Ascending aorta (tissue), 2 donors: ENCODE measurements around the gene DCST1. TPM values are rescaled to one million over a fixed set of nuclear protein-coding genes. Genes with fewer than 3 reads are reported as not detected.
"Not testable (repeated sequence)": the region's sequence is repeated elsewhere in the genome, so short reads cannot be mapped to it uniquely, and the experiment has no call there.

Source experiments
- DNase-seq, 2 donors: peaks; one replicate each; pipeline ENCODE4 v3.0.0-alpha.2; 2019; ENCODE audit warnings: low spot score in 2 of 2
- H3K27ac ChIP-seq, 2 donors: fragments of 200-600 bp; sonication (generic); one replicate each; pipeline ENCODE4 v1.5.1; 2016 to 2017; ENCODE audit warnings: mild to moderate bottlenecking in 1 of 2
- H3K27me3 ChIP-seq: fragments of 200-600 bp; sonication (generic); one replicate; pipeline ENCODE4 v1.5.1; 2017
- H3K36me3 ChIP-seq, 2 donors: fragments of 200-600 bp; sonication (generic); one replicate each; pipeline ENCODE4 v1.5.1; 2016
- H3K4me1 ChIP-seq, 2 donors: fragments of 200-600 bp; sonication (generic); one replicate each; pipeline ENCODE4 v1.5.1; 2016 to 2017; ENCODE audit warnings: mild to moderate bottlenecking in 1 of 2
- H3K4me3 ChIP-seq, 2 donors: fragments of 200-600 bp; sonication (generic); one replicate each; pipeline ENCODE4 v1.5.1; 2016 to 2017; ENCODE audit warnings: mild to moderate bottlenecking in 1 of 2
- H3K9me3 ChIP-seq, 2 donors: fragments of 200-600 bp; sonication (generic); one replicate each; pipeline ENCODE4 v1.5.1; 2016
- intact Hi-C: fragments of 100-400 bp; cut with DNase I; formaldehyde crosslinking; loops from one replicate; pipeline ENCODE4 v1.15.1; 2023
- total RNA-seq: library from RNA; depleted of rRNA; stranded (reverse); fragments of >200 nt; gene quantifications from one replicate; pipeline ENCODE4 v1.1.0, GENCODE V29; 2016
- TF ChIP-seq, protein P1 (sequence below), 3 experiments: fragments of 200-600 bp in 2 of 3; fragments of 450-650 bp in 1 of 3; sonication (generic) in 2 of 3; IDR thresholded peaks; one replicate each; pipeline ENCODE4 v1.5.1; 2016 to 2019; ENCODE audit warnings: antibody characterized with exemption in 3 of 3, mild to moderate bottlenecking in 1 of 3, moderate library complexity in 1 of 3

Gene DCST1, protein sequence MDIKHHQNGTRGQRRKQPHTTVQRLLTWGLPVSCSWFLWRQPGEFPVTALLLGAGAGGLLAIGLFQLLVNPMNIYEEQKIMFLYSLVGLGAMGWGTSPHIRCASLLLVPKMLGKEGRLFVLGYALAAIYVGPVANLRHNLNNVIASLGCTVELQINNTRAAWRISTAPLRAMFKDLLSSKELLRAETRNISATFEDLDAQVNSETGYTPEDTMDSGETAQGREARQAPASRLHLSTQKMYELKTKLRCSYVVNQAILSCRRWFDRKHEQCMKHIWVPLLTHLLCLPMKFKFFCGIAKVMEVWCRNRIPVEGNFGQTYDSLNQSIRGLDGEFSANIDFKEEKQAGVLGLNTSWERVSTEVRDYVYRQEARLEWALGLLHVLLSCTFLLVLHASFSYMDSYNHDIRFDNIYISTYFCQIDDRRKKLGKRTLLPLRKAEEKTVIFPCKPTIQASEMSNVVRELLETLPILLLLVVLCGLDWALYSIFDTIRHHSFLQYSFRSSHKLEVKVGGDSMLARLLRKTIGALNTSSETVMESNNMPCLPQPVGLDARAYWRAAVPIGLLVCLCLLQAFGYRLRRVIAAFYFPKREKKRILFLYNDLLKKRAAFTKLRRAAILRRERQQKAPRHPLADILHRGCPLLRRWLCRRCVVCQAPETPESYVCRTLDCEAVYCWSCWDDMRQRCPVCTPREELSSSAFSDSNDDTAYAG
- not detected for total RNA-seq

GRCh38 chr1:155033524-155033923 is at the start of gene DCST1, which contains the start of gene DCST2:
TSS of gene DCST1 (plus strand) at chr1:155033824. CDS start at chr1:155034037, 213 bp downstream.
TSS of gene DCST2 (minus strand) at chr1:155033781. CDS start at chr1:155033701, 80 bp downstream.
- Histone ChIP-seq H3K4me3 (no peak within 1 kb of the TSS), H3K27me3 (no peaks in the 10 kb centered on the region), H3K27ac (no peak within 1 kb of the TSS), H3K9me3 (no peaks in the 10 kb centered on the region), H3K4me1 (no peaks in the 10 kb centered on the region), H3K36me3 (no peaks in the 10 kb centered on the region)
- TF ChIP-seq, protein P1, sequence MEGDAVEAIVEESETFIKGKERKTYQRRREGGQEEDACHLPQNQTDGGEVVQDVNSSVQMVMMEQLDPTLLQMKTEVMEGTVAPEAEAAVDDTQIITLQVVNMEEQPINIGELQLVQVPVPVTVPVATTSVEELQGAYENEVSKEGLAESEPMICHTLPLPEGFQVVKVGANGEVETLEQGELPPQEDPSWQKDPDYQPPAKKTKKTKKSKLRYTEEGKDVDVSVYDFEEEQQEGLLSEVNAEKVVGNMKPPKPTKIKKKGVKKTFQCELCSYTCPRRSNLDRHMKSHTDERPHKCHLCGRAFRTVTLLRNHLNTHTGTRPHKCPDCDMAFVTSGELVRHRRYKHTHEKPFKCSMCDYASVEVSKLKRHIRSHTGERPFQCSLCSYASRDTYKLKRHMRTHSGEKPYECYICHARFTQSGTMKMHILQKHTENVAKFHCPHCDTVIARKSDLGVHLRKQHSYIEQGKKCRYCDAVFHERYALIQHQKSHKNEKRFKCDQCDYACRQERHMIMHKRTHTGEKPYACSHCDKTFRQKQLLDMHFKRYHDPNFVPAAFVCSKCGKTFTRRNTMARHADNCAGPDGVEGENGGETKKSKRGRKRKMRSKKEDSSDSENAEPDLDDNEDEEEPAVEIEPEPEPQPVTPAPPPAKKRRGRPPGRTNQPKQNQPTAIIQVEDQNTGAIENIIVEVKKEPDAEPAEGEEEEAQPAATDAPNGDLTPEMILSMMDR (IDR thresholded peaks at IDR 0.05), result no peak
- intact Hi-C loops, result no loop called here
- no peak for DNase-seq

- Histone ChIP-seq H3K4me1 (peaks cover 7 to 10% of the 10 kb centered on the region in 2 donors), H3K36me3 (peaks cover 26 to 36% of the 10 kb centered on the region in 2 donors)
- H3K4me3 ChIP-seq, H3K27me3 ChIP-seq, DNase-seq, H3K9me3 ChIP-seq, intact Hi-C loops, H3K27ac ChIP-seq: not testable (repeated sequence)
Measured at GRCh38 chr1:154986736-154987135, 46.9 kb upstream of the DCST1 start.

DNA sequence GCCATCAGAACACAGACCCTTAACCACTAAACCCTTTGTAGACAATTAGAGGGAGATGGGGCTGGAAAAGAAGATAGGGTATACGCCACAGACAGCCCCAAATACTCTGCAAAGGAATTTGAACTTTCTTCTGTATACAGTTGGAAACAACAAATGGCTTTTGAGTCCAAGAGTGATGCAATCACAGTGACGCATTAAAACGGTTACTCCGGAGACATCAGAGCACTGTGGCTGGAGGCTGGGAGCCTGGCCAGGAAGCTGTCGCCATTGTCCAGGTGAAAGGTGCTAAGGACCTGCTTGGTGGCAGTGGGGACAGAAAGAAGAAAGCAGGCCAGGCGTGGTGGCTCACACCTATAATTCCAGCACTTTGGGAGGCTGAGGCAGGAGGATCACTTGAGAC is 46.3 kb upstream of the DCST1 start:
- Histone ChIP-seq H3K4me3 (no peak overlapping the region), H3K9me3 (no peaks in the 10 kb centered on the region), H3K4me1 (peaks cover 6 to 10% of the 10 kb centered on the region in 2 donors), H3K27ac (no peak overlapping the region), H3K27me3 (no peaks in the 10 kb centered on the region), H3K36me3 (peaks cover 26 to 36% of the 10 kb centered on the region in 2 donors)
- intact Hi-C loops, result no loop called here
- DNase-seq, result no peak
- TF ChIP-seq, protein P1 (IDR thresholded peaks at IDR 0.05), result no peak

- TF ChIP-seq, protein P1 (IDR thresholded peaks at IDR 0.05), result no peak
- intact Hi-C loops, result no loop called here
- peaks cover 26 to 36% of the 10 kb centered on the region in 2 donors for H3K36me3 ChIP-seq
Measured at GRCh38 chr1:154988058-154988954, 45.3 kb upstream of the DCST1 start.

DNA sequence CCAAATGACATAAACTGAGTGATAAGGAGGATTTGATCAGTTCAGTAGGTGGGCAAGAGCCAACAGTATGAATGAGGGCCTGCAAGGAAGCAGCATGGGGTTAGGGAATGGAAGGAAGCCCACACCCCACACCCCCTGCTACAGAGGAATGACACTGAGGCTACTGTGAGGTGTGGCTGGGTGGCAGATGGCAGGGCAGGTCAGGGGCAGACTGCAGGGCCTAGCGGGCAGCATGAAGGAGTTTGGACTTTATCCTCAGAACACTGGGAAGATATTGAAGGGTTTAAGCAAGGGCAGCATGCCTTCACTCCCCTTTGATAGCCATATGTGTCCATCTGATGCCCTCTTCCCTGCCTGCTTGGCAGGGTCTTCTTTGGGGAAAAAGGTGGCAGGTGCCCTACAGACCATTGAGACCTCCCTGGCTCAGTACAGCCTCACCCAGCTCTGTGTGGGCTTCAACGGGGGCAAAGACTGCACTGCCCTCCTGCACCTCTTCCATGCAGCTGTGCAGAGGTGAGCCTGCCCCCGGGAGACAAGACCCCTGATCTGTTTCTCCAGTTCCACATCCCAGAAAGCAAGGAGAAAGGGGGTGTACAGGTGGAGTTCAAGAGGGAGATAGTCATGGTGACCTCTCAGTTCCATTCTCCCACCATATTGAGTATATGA is 44.3 kb upstream of the DCST1 start:
- Histone ChIP-seq H3K9me3 (no peaks in the 10 kb centered on the region), H3K36me3 (peaks cover 26 to 36% of the 10 kb centered on the region in 2 donors), H3K4me3 (no peak overlapping the region), H3K27ac (no peak overlapping the region), H3K4me1 (no peaks in the 10 kb centered on the region), H3K27me3 (no peaks in the 10 kb centered on the region)
- intact Hi-C loops, result no loop called here
- TF ChIP-seq, protein P1 (IDR thresholded peaks at IDR 0.05), result no peak
- DNase-seq, result no peak

More at GRCh38 chr1:154988058-154988954, 45.3 kb upstream of the DCST1 start:
- H3K27me3 ChIP-seq, result no peaks in the 10 kb centered on the region
- H3K27ac ChIP-seq, result no peak overlapping the region
- H3K4me1 ChIP-seq, result peaks cover 4 to 6% of the 10 kb centered on the region in 2 donors
- DNase-seq, result no peak
- H3K4me3 ChIP-seq, result no peak overlapping the region
- no peaks in the 10 kb centered on the region for H3K9me3 ChIP-seq
